H1 (cell line): ENCODE data around the gene GHRL. TPM values are rescaled to one million over a fixed set of nuclear protein-coding genes. Genes with fewer than 3 reads are reported as not detected.
"Not testable (repeated sequence)": the region's sequence is repeated elsewhere in the genome, so short reads cannot be mapped to it uniquely, and the experiment has no call there.

Experiments
- CTCF ChIA-PET: fragments of 300-600 bp; sonication (Branson Sonifier 250); formaldehyde crosslinking; loops from one replicate; lab custom pipeline; 2021; ENCODE audit not compliant: partially characterized antibody; lab: Charles Lee
- POLR2A ChIA-PET: fragments of 300-600 bp; sonication (Branson Sonifier 250); formaldehyde crosslinking; loops from one replicate; lab custom pipeline; 2021; ENCODE audit warnings: inconsistent platforms; ENCODE audit not compliant: partially characterized antibody; lab: Charles Lee
- DNase-seq, 2 experiments: peaks; one replicate each; pipeline versions ENCODE4 v3.0.0 to v3.0.0-alpha.2; 2010 to 2022; ENCODE audit warnings: low spot score in 2 of 2, low read depth in 1 of 2, mixed read lengths in 1 of 2
- FAIRE-seq: peaks from 2 replicates; lab custom pipeline; 2011; peaks lifted over from hg19 to GRCh38; lab: Jason Lieb, UNC
- H2AFZ ChIP-seq: 2 replicates; pipeline ENCODE4 v1.8.1; 2012; ENCODE audit warnings: low read length, inconsistent platforms
- H2AK5ac ChIP-seq: 2 replicates; pipeline ENCODE4 v1.6.1; 2013; ENCODE audit warnings: low read depth, low read length
- H2BK120ac ChIP-seq: replicated peaks from 2 replicates; pipeline ENCODE3; 2013; ENCODE audit warnings: low read depth, low read length, inconsistent platforms
- H2BK12ac ChIP-seq: 2 replicates; pipeline ENCODE4 v1.6.1; 2013; ENCODE audit warnings: low read depth, low read length
- H2BK15ac ChIP-seq: 2 replicates; pipeline ENCODE4 v1.6.1; 2013; ENCODE audit warnings: low read length
- H2BK20ac ChIP-seq: 2 replicates; pipeline ENCODE4 v1.6.1; 2013; ENCODE audit warnings: low read length
- H2BK5ac ChIP-seq: 2 replicates; pipeline ENCODE4 v1.6.1; 2013; ENCODE audit warnings: low read depth, low read length
- H3K14ac ChIP-seq: 2 replicates; pipeline ENCODE4 v1.6.1; 2013; ENCODE audit warnings: inconsistent platforms; ENCODE audit not compliant: insufficient read length
- H3K18ac ChIP-seq: 2 replicates; pipeline ENCODE4 v1.6.1; 2013; ENCODE audit warnings: low read length; ENCODE audit errors: extremely low read depth
- H3K23ac ChIP-seq: 2 replicates; pipeline ENCODE4 v1.6.1; 2013; ENCODE audit warnings: inconsistent platforms; ENCODE audit not compliant: insufficient read length
- H3K23me2 ChIP-seq: 2 replicates; pipeline ENCODE4 v1.6.1; 2013; ENCODE audit warnings: low read depth, low read length
- H3K27ac ChIP-seq: 2 replicates; pipeline ENCODE4 v1.6.1; 2011; ENCODE audit warnings: low read depth, low read length, inconsistent platforms
- H3K27me3 ChIP-seq, 4 experiments: replicated peaks in 1 of 4; 1 replicate in 1 of 4; 2 replicates in 3 of 4; pipeline versions ENCODE4 v1.6.1 to v1.8.1; 2011 to 2013; ENCODE audit warnings: low read length in 3 of 4, mild to moderate bottlenecking in 3 of 4, inconsistent platforms in 2 of 4, mixed read lengths in 2 of 4, moderate library complexity in 1 of 4; ENCODE audit not compliant: control insufficient read depth in 3 of 4, insufficient read depth in 3 of 4; ENCODE audit errors: extremely low read depth in 1 of 4
- H3K36me3 ChIP-seq, 4 experiments: 2 replicates each; pipeline versions ENCODE4 v1.6.1 to v1.8.1; 2011 to 2013; ENCODE audit warnings: mild to moderate bottlenecking in 4 of 4, low read length in 3 of 4, moderate library complexity in 2 of 4, control low read depth in 1 of 4, inconsistent platforms in 1 of 4; ENCODE audit not compliant: insufficient read depth in 4 of 4, control insufficient read depth in 2 of 4
- H3K4ac ChIP-seq: replicated peaks from 2 replicates; pipeline ENCODE3; 2013; ENCODE audit warnings: low read length, low read depth, mixed read lengths, inconsistent platforms; ENCODE audit not compliant: insufficient read length
- H3K4me1 ChIP-seq, 4 experiments: replicated peaks in 1 of 4; 1 replicate in 1 of 4; 2 replicates in 3 of 4; pipeline versions ENCODE4 v1.6.1 to v1.8.1; 2011 to 2013; ENCODE audit warnings: low read length in 3 of 4, inconsistent platforms in 2 of 4, mixed read lengths in 1 of 4; ENCODE audit not compliant: insufficient read depth in 4 of 4, control insufficient read depth in 3 of 4
- H3K4me2 ChIP-seq, 2 experiments: 2 replicates each; pipeline versions ENCODE4 v1.6.1 to v1.8.1; 2011 to 2013; ENCODE audit warnings: low read depth in 2 of 2, low read length in 2 of 2, control low read depth in 1 of 2, inconsistent platforms in 1 of 2, mild to moderate bottlenecking in 1 of 2; ENCODE audit not compliant: insufficient read depth in 1 of 2
- H3K4me3 ChIP-seq, 4 experiments: fragments of 200-600, 300-600 bp in 1 of 4; sonication (generic), shearing (Covaris generic), sonication (Bioruptor Twin) in 1 of 4; 2 replicates each; pipeline versions ENCODE4 v1.5.1 to v1.8.1; 2011 to 2016; ENCODE audit warnings: low read length in 4 of 4, low read depth in 3 of 4, control low read depth in 2 of 4, inconsistent platforms in 2 of 4, mild to moderate bottlenecking in 2 of 4, mixed read lengths in 1 of 4, moderate library complexity in 1 of 4; ENCODE audit not compliant: insufficient read depth in 2 of 4; ENCODE audit errors: extremely low read depth in 1 of 4
- H3K56ac ChIP-seq: replicated peaks from 2 replicates; pipeline ENCODE3; 2013; ENCODE audit warnings: low read depth, mild to moderate bottlenecking, mixed read lengths, low read length, inconsistent platforms; ENCODE audit not compliant: insufficient read length
- H3K79me1 ChIP-seq: 2 replicates; pipeline ENCODE4 v1.6.1; 2013; ENCODE audit warnings: low read depth, low read length, control low read depth
- H3K79me2 ChIP-seq, 2 experiments: 2 replicates each; pipeline versions ENCODE4 v1.6.1 to v1.8.1; 2012 to 2013; ENCODE audit warnings: low read length in 2 of 2, mild to moderate bottlenecking in 2 of 2, inconsistent platforms in 1 of 2; ENCODE audit not compliant: insufficient read depth in 2 of 2, control insufficient read depth in 1 of 2
- H3K9ac ChIP-seq, 4 experiments: replicated peaks in 1 of 4; 1 replicate in 1 of 4; 2 replicates in 3 of 4; pipeline versions ENCODE4 v1.6.1 to v1.8.1; 2011 to 2013; ENCODE audit warnings: low read depth in 3 of 4, low read length in 3 of 4, control low read depth in 2 of 4, mild to moderate bottlenecking in 2 of 4, moderate library complexity in 2 of 4, inconsistent platforms in 1 of 4; ENCODE audit errors: extremely low read depth in 1 of 4
- H3K9me3 ChIP-seq, 2 experiments: 2 replicates each; pipeline versions ENCODE4 v1.6.1 to v1.8.1; 2012 to 2013; ENCODE audit warnings: mild to moderate bottlenecking in 2 of 2, moderate library complexity in 2 of 2, control low read depth in 1 of 2, inconsistent platforms in 1 of 2, low read depth in 1 of 2, low read length in 1 of 2, mixed read lengths in 1 of 2; ENCODE audit not compliant: insufficient read depth in 2 of 2
- H4K20me1 ChIP-seq, 2 experiments: replicated peaks in 1 of 2; 2 replicates each; pipeline versions ENCODE3 to v1.8.1; 2011 to 2013; ENCODE audit warnings: inconsistent platforms in 2 of 2, low read length in 2 of 2, mild to moderate bottlenecking in 1 of 2; ENCODE audit not compliant: insufficient read depth in 2 of 2, control insufficient read depth in 1 of 2
- H4K5ac ChIP-seq: 2 replicates; pipeline ENCODE4 v1.6.1; 2013; ENCODE audit warnings: low read length, low read depth, mixed read lengths, inconsistent platforms; ENCODE audit not compliant: insufficient read length
- H4K8ac ChIP-seq: 2 replicates; pipeline ENCODE4 v1.8.0; 2013; ENCODE audit warnings: mild to moderate bottlenecking, moderate library complexity, low read length, inconsistent platforms; ENCODE audit not compliant: insufficient read depth; ENCODE audit errors: extremely low read depth
- H4K91ac ChIP-seq: replicated peaks from 2 replicates; pipeline ENCODE3; 2013; ENCODE audit warnings: low read length, mixed read lengths, inconsistent platforms; ENCODE audit not compliant: insufficient read length
- WGBS, 2 experiments: shearing (Covaris generic) in 1 of 2; methylation state at CpG; one replicate each; pipeline versions ENCODE4 v1.1.6 to v1.1.7; 2013 to 2015; ENCODE audit warnings: low lambda C conversion rate in 2 of 2, mixed read lengths in 2 of 2, inconsistent platforms in 1 of 2, low coverage in 1 of 2, missing lambda C conversion rate in 1 of 2; ENCODE audit not compliant: insufficient replicate concordance in 2 of 2, insufficient coverage in 1 of 2, insufficient read length in 1 of 2; ENCODE audit errors: extremely low coverage in 1 of 2, missing lambda C conversion rate in 1 of 2; 5-methylcytosine and 5-hydroxymethylcytosine counted together
- polyA plus RNA-seq, 7 experiments: library from polyadenylated mRNA; depleted of rRNA in 3 of 7; stranded (reverse) in 5 of 7; unstranded in 2 of 7; fragments of >200 nt in 5 of 7; fragments of 200-250 nt in 2 of 7; gene quantifications; 1 replicate in 5 of 7; 2 replicates in 1 of 7; 4 replicates in 1 of 7; pipeline versions ENCODE4 v1.2.1 to v1.2.3, GENCODE V29; 2011 to 2013; ENCODE audit warnings: missing spikeins in 2 of 7, mixed read lengths in 2 of 7
- total RNA-seq: library from RNA; stranded (reverse); fragmentation: NEBNext Ultra II Directional; extraction: Animal tissue kit (Norgen Biotek cat#: 25700); gene quantifications from 2 replicates; pipeline ENCODE4 v1.2.1, GENCODE V29; 2021

GHRL gene
- total and polyA plus RNA-seq, 2 of the 8 experiments (the other 6 are each of a cell fraction or from before 2014, with no cell fraction given), result 0.32 to 0.35 TPM

- H3K23me2 ChIP-seq, H2BK5ac ChIP-seq, DNase-seq, H3K9ac ChIP-seq, H3K27ac ChIP-seq, H4K5ac ChIP-seq, H3K4me2 ChIP-seq, H3K4me1 ChIP-seq, H3K56ac ChIP-seq, H3K23ac ChIP-seq, H3K4me3 ChIP-seq, H2BK20ac ChIP-seq, H3K14ac ChIP-seq, H3K4ac ChIP-seq, H2AFZ ChIP-seq, H4K20me1 ChIP-seq, H2BK15ac ChIP-seq, H3K27me3 ChIP-seq, H4K91ac ChIP-seq, FAIRE-seq, H3K9me3 ChIP-seq, H2AK5ac ChIP-seq, H4K8ac ChIP-seq, H2BK12ac ChIP-seq, H3K79me1 ChIP-seq, H3K18ac ChIP-seq, H2BK120ac ChIP-seq: not testable (repeated sequence)
- peaks cover 0 to 50% of the 10 kb centered on the region in 2 experiments; a peak in 2 of 4 replicates for H3K79me2 ChIP-seq
- CTCF ChIA-PET, result interaction anchor here (0.9 kb wide), 1 partner anchor 20 kb away, joined by 4 read pairs; no protein-coding TSS in a partner anchor
- POLR2A ChIA-PET, result interaction anchor here (0.6 to 0.7 kb wide), 2 partner anchors 137 to 370 kb away, joined by 3 read pairs; no protein-coding TSS in a partner anchor
- H3K36me3 ChIP-seq, result peaks cover 9 to 18% (median 13%) of the 10 kb centered on the region in 4 experiments; a peak in 6 of 8 replicates
- 91% methylated on average over 7 of the region's 7 CpGs; no CpG with 5 or more reads in 1 of the 2 experiments for WGBS, 2 experiments
Observed at GRCh38 chr3:10266936-10267335, 25.8 kb downstream of the GHRL start.
